GM18870 (cell line): Measurements from ENCODE around the gene SELENOM.
"Not testable (repeated sequence)": the region's sequence is repeated elsewhere in the genome, so short reads cannot be mapped to it uniquely, and the experiment has no call there.

ENCODE experiments used
- ATAC-seq: cut with Tn5 transposase; IDR thresholded peaks from one replicate; pipeline ENCODE4 v1.9.1; 2021; ENCODE audit warnings: moderate library complexity; ENCODE audit not compliant: unreplicated experiment

SELENOM gene

GRCh38 chr22:31134688-31135087 lies 27.3 kb upstream of the SELENOM start:
- no peak for ATAC-seq

- ATAC-seq, result no peak
These were observed 26.5 kb upstream of the SELENOM start for GRCh38 chr22:31133911-31134310.

DNA sequence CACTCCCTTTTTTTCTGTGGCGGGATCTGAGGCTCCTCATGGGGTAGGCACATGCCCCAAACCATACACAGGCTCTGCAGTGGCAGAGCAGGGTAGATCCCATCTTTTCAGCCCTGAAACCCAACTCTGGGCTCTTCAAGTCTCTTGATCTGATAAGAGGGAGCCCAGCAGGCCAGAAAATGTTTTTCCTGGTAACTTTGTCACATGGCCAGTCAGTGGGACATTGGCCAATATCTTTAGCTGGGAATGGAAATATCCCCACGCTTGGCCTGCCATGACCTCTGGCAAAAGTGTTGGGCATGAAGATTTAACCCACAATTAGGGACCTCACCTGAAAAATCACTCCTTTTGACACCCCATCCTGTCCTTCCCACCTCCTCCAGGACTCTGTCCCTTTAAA lies 23.5 kb upstream of the SELENOM start:
- ATAC-seq, result no peak

- no peak for ATAC-seq
These were observed 20.8 kb upstream of the SELENOM start for GRCh38 chr22:31128156-31128555.

- ATAC-seq, result no peak
These were observed 19.9 kb upstream of the SELENOM start for GRCh38 chr22:31127181-31127772.

DNA sequence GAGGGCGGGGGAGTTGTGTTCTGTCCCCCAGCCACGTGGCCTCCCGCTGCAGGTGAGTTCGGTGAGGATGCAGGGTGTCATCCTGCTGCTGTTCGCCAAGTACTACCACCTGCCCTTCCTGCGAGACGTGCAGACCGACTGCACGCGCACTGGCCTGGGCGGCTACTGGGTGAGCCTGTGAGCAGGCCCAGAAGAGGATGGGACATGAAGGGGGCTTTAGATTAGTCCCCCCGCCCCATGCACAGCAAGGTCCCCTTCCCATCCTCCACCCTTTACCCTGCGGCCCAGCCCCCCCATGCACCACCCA lies 19.5 kb upstream of the SELENOM start:
- ATAC-seq, result no peak

DNA sequence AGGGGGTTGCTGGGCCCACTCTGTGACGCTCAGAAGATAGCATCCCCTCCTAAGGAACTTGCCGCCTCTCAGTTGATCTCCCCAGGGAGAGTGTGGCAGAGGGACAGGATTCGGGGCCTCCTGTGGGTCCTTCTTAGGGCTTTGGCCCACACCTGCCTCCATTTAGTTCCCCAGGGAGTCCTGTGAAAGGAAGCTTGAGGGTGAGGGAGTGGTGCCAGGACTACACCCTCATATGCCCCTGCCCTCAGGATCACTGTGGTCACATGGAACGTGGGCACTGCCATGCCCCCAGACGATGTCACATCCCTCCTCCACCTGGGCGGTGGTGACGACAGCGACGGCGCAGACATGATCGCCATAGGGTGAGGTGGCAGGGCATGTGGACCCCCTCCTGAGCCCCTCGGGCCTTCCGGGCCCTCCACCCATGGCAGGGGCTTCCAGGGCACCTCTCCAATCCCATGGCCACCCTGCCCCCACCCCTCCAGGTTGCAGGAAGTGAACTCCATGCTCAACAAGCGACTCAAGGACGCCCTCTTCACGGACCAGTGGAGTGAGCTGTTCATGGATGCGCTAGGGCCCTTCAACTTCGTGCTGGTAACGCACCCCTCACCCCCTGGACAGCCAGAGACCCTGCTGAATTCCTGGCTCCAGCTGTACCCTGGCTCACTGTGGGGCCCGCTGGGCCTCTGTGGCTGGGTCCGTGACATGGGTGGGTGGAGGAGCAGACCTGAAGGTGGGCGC lies 18.9 kb upstream of the SELENOM start:
- ATAC-seq, result no peak

DNA sequence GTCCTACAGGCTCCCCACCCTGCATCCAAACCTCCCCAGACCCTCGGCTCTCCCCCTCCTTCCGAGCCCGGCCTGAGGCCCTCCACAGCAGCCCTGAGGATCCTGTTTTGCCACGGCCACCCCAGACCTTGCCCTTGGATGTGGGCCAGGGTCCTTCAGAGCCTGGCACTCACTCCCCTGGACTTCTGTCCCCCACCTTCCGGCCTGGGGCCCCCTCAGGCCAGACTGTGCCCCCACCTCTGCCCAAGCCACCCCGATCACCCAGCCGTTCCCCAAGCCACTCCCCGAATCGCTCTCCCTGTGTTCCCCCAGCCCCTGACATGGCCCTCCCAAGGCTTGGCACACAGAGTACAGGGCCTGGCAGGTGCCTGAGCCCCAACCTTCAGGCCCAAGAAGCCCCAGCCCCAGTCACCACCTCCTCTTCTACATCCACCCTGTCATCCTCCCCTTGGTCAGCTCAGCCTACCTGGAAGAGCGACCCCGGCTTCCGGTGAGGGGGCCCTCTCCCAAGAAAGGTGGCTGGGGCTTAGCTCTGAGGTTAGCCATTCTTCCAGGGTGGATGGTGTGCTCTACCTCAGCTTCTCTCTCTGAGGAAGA lies 18.3 kb upstream of the SELENOM start:
- no peak for ATAC-seq

DNA sequence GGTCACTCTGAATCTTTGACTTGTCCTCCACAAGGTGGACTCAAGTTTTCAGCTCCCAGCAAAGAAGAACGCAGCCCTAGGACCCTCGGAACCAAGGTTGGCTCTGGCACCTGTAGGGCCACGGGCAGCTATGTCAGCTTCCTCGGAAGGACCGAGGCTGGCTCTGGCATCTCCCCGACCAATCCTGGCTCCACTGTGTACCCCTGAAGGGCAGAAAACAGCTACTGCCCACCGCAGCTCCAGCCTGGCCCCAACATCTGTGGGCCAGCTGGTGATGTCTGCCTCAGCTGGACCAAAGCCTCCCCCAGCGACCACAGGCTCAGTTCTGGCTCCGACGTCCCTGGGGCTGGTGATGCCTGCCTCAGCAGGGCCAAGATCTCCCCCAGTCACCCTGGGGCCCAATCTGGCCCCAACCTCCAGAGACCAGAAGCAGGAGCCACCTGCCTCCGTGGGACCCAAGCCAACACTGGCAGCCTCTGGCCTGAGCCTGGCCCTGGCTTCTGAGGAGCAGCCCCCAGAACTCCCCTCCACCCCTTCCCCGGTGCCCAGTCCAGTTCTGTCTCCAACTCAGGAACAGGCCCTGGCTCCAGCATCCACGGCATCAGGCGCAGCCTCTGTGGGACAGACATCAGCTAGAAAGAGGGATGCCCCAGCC lies 17.6 kb upstream of the SELENOM start:
- ATAC-seq, result no peak

DNA sequence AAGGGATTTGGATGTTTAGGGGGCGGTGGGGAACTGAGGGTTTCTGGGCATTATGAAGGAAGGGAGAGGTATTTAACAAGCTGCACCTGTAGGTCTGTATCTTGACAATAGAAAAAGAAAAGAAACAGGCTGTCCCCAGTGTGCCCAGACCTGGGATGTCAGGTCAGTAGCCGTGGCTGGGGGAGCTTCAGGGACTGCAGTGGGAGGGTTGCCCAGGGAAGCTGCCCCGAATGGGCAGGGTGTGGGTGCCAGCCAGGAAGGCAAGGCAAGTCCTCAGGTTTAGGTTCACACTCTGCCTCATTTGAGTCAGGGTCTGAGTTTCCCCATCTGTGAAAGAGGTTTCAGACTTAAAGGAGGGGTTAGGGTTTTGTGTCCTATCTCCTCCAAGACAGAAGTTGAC lies 16.9 kb upstream of the SELENOM start:
- no peak for ATAC-seq

- ATAC-seq, result no peak
These were observed 15.9 kb upstream of the SELENOM start for GRCh38 chr22:31123292-31123602.

DNA sequence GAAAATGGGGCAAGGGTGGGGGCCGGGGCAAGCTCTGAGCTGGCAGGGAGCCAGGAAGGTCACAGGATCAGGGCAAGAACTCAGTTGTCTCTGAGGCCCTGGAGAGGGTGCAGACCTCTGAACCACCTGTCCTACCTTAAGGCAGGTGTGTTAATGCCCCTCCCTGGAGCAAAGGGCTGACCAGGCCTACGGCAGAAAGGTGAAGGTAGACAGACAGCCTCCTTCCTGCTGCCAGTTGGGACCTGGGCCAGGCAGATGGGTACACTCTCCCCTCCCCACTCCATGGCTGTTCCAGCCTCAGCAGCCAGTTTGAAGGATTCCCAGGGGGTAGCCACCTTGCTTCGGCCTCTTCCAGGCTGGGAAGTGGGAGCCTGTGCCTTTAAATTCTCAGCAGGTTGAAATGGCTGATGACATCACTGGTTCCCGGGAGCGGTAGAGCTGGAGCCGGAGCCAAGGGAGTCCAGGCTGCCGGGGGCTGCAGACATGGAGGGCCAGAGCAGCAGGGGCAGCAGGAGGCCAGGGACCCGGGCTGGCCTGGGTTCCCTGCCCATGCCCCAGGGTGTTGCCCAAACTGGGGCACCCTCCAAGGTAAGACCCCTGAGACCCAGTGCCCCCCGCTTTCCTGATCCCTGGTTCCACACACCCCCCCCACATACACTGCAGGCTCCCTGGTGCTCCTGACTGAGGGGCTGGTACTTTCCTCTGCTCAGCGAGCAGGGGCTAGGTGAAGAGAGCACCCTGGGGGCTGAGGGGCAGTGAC lies 15.3 kb upstream of the SELENOM start, which contains the start of gene INPP5J:
TSS of gene INPP5J (plus strand) at position 435 of the 760 bp plus-strand sequence. CDS start at position 484, 49 bp downstream.
- no peak for ATAC-seq

DNA sequence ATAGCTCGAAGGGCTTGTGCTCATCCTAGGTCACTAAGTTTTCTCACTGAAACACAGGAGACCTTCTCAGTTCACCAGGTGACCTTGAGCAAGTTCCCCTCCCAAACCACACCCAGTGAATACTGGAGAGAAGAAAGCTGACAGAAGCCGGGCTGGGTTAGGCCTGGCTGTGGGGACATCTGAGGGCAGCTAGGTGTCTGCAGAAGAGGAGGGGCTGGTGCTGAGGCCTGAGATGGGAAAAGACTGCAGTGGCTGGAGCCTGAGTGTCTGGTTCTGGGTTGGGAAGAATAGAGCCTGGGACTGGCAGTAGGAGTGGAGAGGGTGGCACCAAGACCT lies 14.8 kb upstream of the SELENOM start:
- ATAC-seq, result no peak

GRCh38 chr22:31121403-31121802 lies 14.0 kb upstream of the SELENOM start:
- no peak for ATAC-seq

- ATAC-seq, result no peak
These were observed 13.3 kb upstream of the SELENOM start for GRCh38 chr22:31120642-31121041.

- no peak for ATAC-seq
These were observed 12.9 kb upstream of the SELENOM start for GRCh38 chr22:31120230-31120629.

DNA sequence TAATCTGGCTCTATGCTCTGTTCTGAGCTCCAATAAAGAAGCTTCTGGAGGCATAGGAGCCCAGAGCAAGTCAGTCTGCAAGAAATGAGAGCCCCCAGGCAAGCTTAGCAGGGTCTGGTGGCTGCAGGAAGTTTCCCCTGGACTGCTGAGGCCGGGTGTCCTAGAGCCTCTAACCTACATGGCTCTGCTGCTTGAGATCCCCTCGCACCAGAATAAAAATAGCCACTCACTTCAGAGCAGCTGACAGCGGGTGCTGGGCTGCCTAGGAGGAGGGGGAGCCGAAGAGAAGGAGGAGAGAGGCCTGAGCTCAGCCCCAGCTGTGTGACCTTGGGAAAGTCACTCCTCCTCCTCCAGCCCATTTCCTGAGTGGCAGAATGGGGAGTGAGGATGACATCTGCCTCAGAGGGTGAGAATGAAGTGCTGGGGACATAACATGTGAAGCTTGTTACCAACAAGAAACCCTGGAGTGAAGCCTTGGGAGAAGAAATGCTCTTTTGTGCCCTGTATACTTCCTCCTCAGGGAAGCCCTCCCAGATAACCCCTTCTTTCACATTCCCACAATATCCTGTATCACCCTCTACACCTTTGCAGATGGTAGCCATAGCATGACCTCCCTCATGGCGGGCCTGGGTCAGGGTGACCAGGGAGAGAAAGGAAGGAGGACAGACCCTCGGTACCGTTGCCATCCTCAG lies 11.8 kb upstream of the SELENOM start:
- no peak for ATAC-seq

DNA sequence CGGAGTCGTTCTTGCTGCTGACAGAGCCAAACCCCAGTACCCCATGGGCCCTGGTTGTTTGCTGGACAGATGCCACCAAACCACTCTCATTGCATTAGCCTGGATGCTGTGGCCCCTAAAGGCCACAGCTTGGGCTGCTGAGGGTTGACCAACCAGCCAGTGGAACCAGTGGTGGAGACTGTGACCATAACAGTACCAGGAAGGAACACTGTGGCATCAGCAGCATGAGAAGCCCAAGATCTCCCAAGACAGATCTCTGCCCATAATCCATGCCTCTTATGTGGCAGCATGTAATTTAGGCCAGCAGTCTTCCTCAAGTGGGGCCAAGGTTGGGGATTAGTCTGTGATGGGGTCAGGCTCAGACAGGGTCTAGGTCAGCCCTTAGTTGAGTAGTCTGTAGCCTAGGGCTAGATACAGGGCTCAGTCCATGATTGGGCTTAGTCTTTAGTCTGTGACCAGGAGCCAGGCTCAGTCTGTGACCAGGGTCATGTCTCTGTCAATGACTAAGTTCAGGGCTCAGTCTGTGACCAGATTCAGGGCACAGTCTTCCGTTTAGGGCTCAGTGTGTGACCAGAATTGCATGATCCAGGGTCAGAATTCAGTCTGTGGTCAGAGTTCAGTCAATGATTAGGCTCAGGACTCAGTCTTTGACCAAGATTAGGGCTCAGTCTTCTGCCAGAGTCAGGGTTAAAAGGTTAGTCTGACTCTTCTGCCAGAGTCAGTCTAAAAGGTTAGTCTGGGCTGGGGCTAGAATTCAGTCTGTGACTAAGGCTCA lies 10.9 kb upstream of the SELENOM start:
- ATAC-seq, result no peak

DNA sequence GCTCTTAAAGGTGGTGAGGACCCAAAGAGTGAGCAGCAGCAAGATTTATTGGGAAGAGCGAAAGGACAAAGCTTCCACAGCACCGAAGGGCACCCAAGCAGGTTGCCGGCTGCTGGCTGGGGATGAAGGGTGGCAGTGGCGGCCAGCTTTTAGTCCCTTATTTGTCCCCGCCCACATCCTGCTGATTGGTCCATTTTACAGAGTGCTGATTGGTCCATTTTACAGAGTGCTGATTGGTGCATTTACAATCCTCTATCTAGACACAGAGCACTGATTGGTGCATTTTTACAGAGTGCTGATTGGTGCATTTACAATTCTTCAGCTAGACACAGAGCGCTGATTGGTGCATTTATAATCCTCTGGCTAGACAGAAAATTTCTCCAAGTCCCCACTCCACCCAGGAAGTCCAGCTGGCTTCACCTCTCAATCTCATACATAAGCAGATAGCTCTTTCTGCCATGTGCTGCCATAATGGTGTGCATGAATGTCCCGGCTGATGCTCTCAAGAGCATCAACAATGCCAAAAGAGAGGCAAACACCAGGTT lies 5.3 kb upstream of the SELENOM start:
- ATAC-seq, result not testable (repeated sequence)

- peak; percentile 29 for ATAC-seq
These were observed 488 bp upstream of the SELENOM start for GRCh38 chr22:31107894-31108218.
